ENCODE data around the gene AGTPBP1. TPM values are rescaled to one million over a fixed set of nuclear protein-coding genes. Genes with fewer than 3 reads are reported as not detected.

The AGTPBP1 gene
- total and polyA plus RNA-seq, 2 experiments from 2014 or later = 6.6 to 12.9 TPM

DNA sequence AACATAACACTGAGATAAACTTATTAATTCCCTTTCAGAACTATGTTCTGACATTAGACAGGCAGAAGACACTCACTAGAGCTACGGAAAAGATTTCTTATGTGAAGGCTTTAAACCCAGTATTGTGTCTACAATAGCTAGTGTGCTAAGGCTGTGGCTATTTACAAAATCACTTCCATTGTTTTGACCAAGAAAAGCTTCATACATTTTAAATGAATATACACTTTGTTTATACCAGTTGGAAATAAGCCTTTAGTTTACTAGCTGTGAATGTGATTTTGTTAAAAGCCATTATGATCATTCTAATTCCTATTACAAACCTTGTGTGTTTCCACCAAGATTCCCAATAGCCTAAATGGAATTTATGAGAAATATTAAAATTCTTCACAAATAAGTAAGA lies 83.0 kb downstream of the AGTPBP1 start:
- Histone ChIP-seq H3K9me3 (ENCODE audit: low read depth) (no peaks in the 10 kb centered on the region), H3K79me2 (ENCODE audit: insufficient read depth) (no peaks in the 10 kb centered on the region), H2AFZ (no peak overlapping the region), H3K9me2 (ENCODE audit: insufficient read depth) (no peaks in the 10 kb centered on the region), H3F3A (ENCODE audit: insufficient read depth) (no peaks in the 10 kb centered on the region), H3K27ac (no peak overlapping the region), H3K4me3 (no peak overlapping the region), H3K36me3 (ENCODE audit: low read depth) (no peaks in the 10 kb centered on the region), H3K4me1 (ENCODE audit: insufficient read depth) (no peaks in the 10 kb centered on the region), H3K4me2 (ENCODE audit: unreplicated experiment) (no peak overlapping the region), H4K20me1 (ENCODE audit: insufficient read depth) (no peaks in the 10 kb centered on the region), H3K27me3 (replicated peaks; ENCODE audit: insufficient read depth) (no peaks in the 10 kb centered on the region), H3K9ac (no peak overlapping the region)
- DNase-seq = no peak
- WGBS, 2 experiments (ENCODE audit: low coverage in 1 of 2, low lambda C conversion rate in 2 of 2, missing lambda C conversion rate in 2 of 2) = 85 to 95% methylated on average over 1 of the region's 1 CpG
- TF ChIP-seq EZH2phosphoT487 (IDR thresholded peaks at IDR 0.05; ENCODE audit: insufficient read depth, low read depth) (no peak), EZH2 (IDR thresholded peaks at IDR 0.05; ENCODE audit: insufficient read depth, poor library complexity, severe bottlenecking) (no peak)
- in situ Hi-C loops (cut with MboI) = no loop called here

DNA sequence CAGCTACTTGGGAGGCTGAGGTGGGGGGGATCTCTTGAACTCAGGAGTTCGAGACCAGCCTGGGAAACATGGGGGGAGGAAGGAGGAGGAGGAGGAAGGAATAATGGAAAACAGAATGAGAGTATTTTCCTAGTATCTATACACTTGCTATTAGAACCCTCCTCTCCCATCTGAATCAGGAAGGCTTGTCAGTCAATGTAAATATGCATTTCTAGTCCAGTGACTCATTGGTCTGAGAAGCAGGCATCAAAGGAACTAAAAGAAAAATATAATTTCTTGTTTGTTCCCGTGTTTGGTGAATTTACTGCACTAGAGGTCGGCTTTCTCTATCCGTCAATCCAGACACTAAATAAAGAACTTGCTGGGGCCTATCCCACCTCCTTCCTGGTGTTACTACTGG lies 88.6 kb downstream of the AGTPBP1 start:
- no peaks in the 10 kb centered on the region for H3K79me2 ChIP-seq (ENCODE audit: insufficient read depth)
- no peak for TF ChIP-seq EZH2phosphoT487 (IDR thresholded peaks at IDR 0.05; ENCODE audit: insufficient read depth, low read depth)
- no peak for TF ChIP-seq EZH2 (IDR thresholded peaks at IDR 0.05; ENCODE audit: insufficient read depth, poor library complexity, severe bottlenecking)
- H3K27me3 ChIP-seq (replicated peaks; ENCODE audit: insufficient read depth) = no peaks in the 10 kb centered on the region
- DNase-seq = no peak
- no peaks in the 10 kb centered on the region for H3K9me3 ChIP-seq (ENCODE audit: low read depth)
- 95 to 99% methylated on average over 4 of the region's 4 CpGs for WGBS, 2 experiments (ENCODE audit: low coverage in 1 of 2, low lambda C conversion rate in 2 of 2, missing lambda C conversion rate in 2 of 2)
- H3K4me1 ChIP-seq (ENCODE audit: insufficient read depth) = no peaks in the 10 kb centered on the region
- no peak overlapping the region for H3K4me3 ChIP-seq
- no peaks in the 10 kb centered on the region for H3K9me2 ChIP-seq (ENCODE audit: insufficient read depth)
- no peak overlapping the region for H3K4me2 ChIP-seq (ENCODE audit: unreplicated experiment)
- H3K9ac ChIP-seq = no peak overlapping the region
- H3F3A ChIP-seq (ENCODE audit: insufficient read depth) = no peaks in the 10 kb centered on the region
- H3K27ac ChIP-seq = no peak overlapping the region
- in situ Hi-C loops (cut with MboI) = no loop called here
- H2AFZ ChIP-seq = no peak overlapping the region
- no peaks in the 10 kb centered on the region for H3K36me3 ChIP-seq (ENCODE audit: low read depth)
- no peaks in the 10 kb centered on the region for H4K20me1 ChIP-seq (ENCODE audit: insufficient read depth)

DNA sequence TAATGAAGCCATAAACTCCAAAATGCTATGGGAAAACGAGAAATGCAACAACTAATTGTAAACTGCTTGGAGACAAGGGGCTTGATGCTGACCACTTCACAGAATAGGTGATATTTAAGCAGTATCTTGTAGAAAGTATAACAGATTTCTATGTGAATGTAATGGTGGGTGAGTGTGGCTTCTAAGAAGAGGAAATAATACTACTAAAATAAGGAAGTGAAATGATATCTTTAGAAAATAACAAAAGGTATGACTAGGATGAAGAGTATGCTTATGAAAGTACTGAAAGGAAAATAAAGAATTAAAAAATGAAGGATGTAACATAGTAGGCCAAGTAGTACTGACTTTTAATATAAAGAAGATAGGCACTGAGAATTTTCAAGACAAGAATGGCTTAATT lies 94.2 kb downstream of the AGTPBP1 start:
- 83 to 94% methylated on average over 1 of the region's 1 CpG for WGBS, 2 experiments (ENCODE audit: low coverage in 1 of 2, low lambda C conversion rate in 2 of 2, missing lambda C conversion rate in 2 of 2)
- Histone ChIP-seq H3K4me1 (ENCODE audit: insufficient read depth) (no peaks in the 10 kb centered on the region), H3K27me3 (replicated peaks; ENCODE audit: insufficient read depth) (no peaks in the 10 kb centered on the region), H3K9me3 (ENCODE audit: low read depth) (no peaks in the 10 kb centered on the region), H3K4me3 (no peak overlapping the region), H3K4me2 (ENCODE audit: unreplicated experiment) (no peak overlapping the region), H3K79me2 (ENCODE audit: insufficient read depth) (no peaks in the 10 kb centered on the region), H3K9me2 (ENCODE audit: insufficient read depth) (no peaks in the 10 kb centered on the region), H3K27ac (no peak overlapping the region), H3K9ac (no peak overlapping the region), H3K36me3 (ENCODE audit: low read depth) (no peaks in the 10 kb centered on the region; the same call in 1 of the 2 replicates), H3F3A (ENCODE audit: insufficient read depth) (no peaks in the 10 kb centered on the region), H4K20me1 (ENCODE audit: insufficient read depth) (no peaks in the 10 kb centered on the region), H2AFZ (no peak overlapping the region)
- no peak for TF ChIP-seq EZH2 (IDR thresholded peaks at IDR 0.05; ENCODE audit: insufficient read depth, poor library complexity, severe bottlenecking)
- no peak for TF ChIP-seq EZH2phosphoT487 (IDR thresholded peaks at IDR 0.05; ENCODE audit: insufficient read depth, low read depth)
- no peak for DNase-seq
- in situ Hi-C loops (cut with MboI) = no loop called here

DNA sequence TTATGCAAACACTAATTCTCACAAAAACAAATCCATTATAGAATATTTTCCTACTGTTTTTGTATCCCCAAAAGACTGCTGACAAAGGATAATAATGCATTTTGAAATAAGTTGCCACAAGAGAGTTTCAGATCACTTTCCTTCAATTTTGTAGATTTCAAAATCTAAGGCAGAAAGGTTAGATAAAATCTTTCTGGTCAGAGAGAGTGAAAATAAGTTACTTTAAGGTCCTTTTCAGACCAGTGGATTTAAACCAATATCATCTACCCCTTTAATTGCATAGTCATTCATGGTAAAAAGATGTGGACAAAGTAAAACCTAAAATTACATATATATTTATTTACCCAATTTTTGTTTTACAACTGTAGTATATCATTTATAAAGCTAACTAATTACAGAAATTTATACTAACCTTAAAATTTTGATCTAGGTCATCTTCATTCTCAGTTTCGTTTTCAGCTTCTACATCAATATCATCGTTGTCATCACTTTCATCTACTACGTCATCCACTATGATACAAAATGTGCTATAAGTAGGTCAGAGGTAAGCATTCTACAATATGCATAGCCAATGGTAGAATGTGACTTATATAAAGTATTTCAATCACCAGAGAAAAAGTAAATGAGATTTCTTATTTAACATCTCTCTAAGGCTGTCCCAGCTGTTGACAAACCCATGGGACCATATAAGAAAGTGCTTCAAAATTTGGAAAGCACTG lies 95.7 kb downstream of the AGTPBP1 start:
- H3K9me3 ChIP-seq (ENCODE audit: low read depth) = no peaks in the 10 kb centered on the region
- no peaks in the 10 kb centered on the region for H4K20me1 ChIP-seq (ENCODE audit: insufficient read depth)
- no peak for TF ChIP-seq EZH2phosphoT487 (IDR thresholded peaks at IDR 0.05; ENCODE audit: insufficient read depth, low read depth)
- no peak for TF ChIP-seq EZH2 (IDR thresholded peaks at IDR 0.05; ENCODE audit: insufficient read depth, poor library complexity, severe bottlenecking)
- no peak overlapping the region for H3K4me2 ChIP-seq (ENCODE audit: unreplicated experiment)
- no peak for DNase-seq
- H3K4me1 ChIP-seq (ENCODE audit: insufficient read depth) = no peaks in the 10 kb centered on the region
- no peaks in the 10 kb centered on the region for H3F3A ChIP-seq (ENCODE audit: insufficient read depth)
- H2AFZ ChIP-seq = no peak overlapping the region
- no peaks in the 10 kb centered on the region for H3K9me2 ChIP-seq (ENCODE audit: insufficient read depth)
- H3K79me2 ChIP-seq (ENCODE audit: insufficient read depth) = no peaks in the 10 kb centered on the region
- no peaks in the 10 kb centered on the region; the same call in 1 of the 2 replicates for H3K36me3 ChIP-seq (ENCODE audit: low read depth)
- H3K4me3 ChIP-seq = no peak overlapping the region
- in situ Hi-C loops (cut with MboI) = no loop called here
- no peak overlapping the region for H3K27ac ChIP-seq
- no peak overlapping the region for H3K9ac ChIP-seq
- 95 to 96% methylated on average over 3 of the region's 3 CpGs for WGBS, 2 experiments (ENCODE audit: low coverage in 1 of 2, low lambda C conversion rate in 2 of 2, missing lambda C conversion rate in 2 of 2)
- no peaks in the 10 kb centered on the region for H3K27me3 ChIP-seq (replicated peaks; ENCODE audit: insufficient read depth)

All from GM23248 (cell line).